Measurements from ENCODE around the gene SLAMF9.

DNA sequence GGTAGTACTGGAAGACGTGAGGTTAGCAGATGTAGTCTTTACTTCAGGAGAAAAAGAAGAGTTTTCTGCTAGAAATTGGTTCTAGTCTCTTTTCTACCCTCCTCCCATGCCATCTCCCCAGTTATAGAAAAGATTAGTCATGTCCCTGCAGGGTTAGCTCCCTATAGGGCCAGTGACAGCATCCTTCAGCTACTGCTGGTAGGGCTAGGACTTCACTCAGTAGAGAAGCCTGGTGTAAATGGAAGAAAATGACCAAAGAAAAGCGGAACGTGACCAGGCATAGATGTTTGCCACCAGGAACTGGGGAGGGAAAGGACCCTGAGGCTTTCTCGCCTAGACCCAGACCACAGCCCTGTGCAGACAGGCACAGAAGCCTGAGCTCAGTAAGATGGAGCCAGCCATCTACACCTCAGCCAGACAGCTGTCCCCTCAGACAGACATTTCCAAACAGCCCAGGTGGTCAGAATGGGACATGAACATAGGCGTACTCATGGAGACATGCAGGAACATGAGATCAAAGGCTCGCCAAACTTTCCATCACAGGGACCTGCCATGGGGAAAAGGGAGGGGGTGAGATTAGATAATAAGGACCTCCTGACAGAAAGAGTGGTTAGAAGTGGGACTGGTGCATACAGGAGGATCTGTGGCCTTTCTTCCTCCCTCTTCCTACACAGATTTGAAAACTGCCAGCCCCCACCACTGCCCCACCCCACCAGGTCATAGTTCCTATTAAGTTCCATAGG lies 23.5 kb upstream of the SLAMF9 start:
- TF ChIP-seq EZH2phosphoT487 (IDR thresholded peaks at IDR 0.05; ENCODE audit: borderline replicate concordance, low read length): no peak
- TF ChIP-seq, protein P1, sequence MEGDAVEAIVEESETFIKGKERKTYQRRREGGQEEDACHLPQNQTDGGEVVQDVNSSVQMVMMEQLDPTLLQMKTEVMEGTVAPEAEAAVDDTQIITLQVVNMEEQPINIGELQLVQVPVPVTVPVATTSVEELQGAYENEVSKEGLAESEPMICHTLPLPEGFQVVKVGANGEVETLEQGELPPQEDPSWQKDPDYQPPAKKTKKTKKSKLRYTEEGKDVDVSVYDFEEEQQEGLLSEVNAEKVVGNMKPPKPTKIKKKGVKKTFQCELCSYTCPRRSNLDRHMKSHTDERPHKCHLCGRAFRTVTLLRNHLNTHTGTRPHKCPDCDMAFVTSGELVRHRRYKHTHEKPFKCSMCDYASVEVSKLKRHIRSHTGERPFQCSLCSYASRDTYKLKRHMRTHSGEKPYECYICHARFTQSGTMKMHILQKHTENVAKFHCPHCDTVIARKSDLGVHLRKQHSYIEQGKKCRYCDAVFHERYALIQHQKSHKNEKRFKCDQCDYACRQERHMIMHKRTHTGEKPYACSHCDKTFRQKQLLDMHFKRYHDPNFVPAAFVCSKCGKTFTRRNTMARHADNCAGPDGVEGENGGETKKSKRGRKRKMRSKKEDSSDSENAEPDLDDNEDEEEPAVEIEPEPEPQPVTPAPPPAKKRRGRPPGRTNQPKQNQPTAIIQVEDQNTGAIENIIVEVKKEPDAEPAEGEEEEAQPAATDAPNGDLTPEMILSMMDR (IDR thresholded peaks at IDR 0.05; ENCODE audit: low read depth, low read length, poor library complexity, severe bottlenecking): no peak

Measured in DOHH2 (cell line).